Fibroblast of pulmonary artery (primary cell): ENCODE measurements around the gene GPX5.

Source experiments
- DNase-seq: peaks from one replicate; pipeline ENCODE4 v3.0.0-alpha.2; 2010; ENCODE audit warnings: low read depth
- H3K4me3 ChIP-seq: replicated peaks from 2 replicates; pipeline ENCODE4 v1.5.1; 2011; ENCODE audit warnings: low read depth, mild to moderate bottlenecking, control low read depth, low read length, moderate library complexity
- CTCF ChIP-seq: IDR thresholded peaks from 2 replicates; pipeline ENCODE4 v1.5.1; 2011; ENCODE audit warnings: mild to moderate bottlenecking, control low read depth, low read length, inconsistent platforms; ENCODE audit errors: missing control alignments

Gene GPX5

GRCh38 chr6:28580475-28580874, 54.8 kb downstream of the GPX5 start:
- peak; percentile 23 for TF ChIP-seq CTCF
- DNase-seq, result peak; percentile 23
- H3K4me3 ChIP-seq, result no peak overlapping the region

- H3K4me3 ChIP-seq, result no peak overlapping the region
- no peak for DNase-seq
- TF ChIP-seq CTCF, result no peak
Measured at GRCh38 chr6:28583463-28583862, 57.8 kb downstream of the GPX5 start.
